CD4-positive, alpha-beta memory T cell (primary cell): ENCODE results near the gene ZNF282. TPM values are rescaled to one million over a fixed set of nuclear protein-coding genes. Genes with fewer than 3 reads are reported as not detected.

Experiments used
- CTCF ChIA-PET: fragments of 350-600 bp; sonication (Branson Sonifier 250); formaldehyde crosslinking; loops from one replicate; lab custom pipeline; 2021; ENCODE audit warnings: inconsistent platforms; ENCODE audit not compliant: partially characterized antibody; lab: Charles Lee
- POLR2A ChIA-PET: fragments of 350-600 bp; sonication (Branson Sonifier 250); formaldehyde crosslinking; loops from one replicate; lab custom pipeline; 2021; ENCODE audit not compliant: partially characterized antibody; lab: Charles Lee
- DNase-seq, 5 donors: peaks; one replicate each; pipeline versions ENCODE4 v3.0.0 to v3.0.0-alpha.2; 2020 to 2022; ENCODE audit warnings: mixed read lengths in 1 of 5
- H3K27ac ChIP-seq: one replicate; pipeline ENCODE4 v1.7.0; 2013; ENCODE audit warnings: low read depth, low read length
- H3K27me3 ChIP-seq: 2 replicates; pipeline ENCODE4 v1.7.0; 2013; ENCODE audit warnings: mild to moderate bottlenecking, low read length, moderate library complexity; ENCODE audit not compliant: insufficient read depth
- H3K36me3 ChIP-seq: 2 replicates; pipeline ENCODE4 v1.7.0; 2013; ENCODE audit warnings: mild to moderate bottlenecking, low read length, moderate library complexity; ENCODE audit not compliant: insufficient read depth
- H3K4me1 ChIP-seq: 2 replicates; pipeline ENCODE4 v1.7.0; 2013; ENCODE audit warnings: mild to moderate bottlenecking, low read length, moderate library complexity; ENCODE audit not compliant: insufficient read depth
- H3K4me3 ChIP-seq, 2 donors: one replicate each; pipeline ENCODE4 v1.7.0; 2013; ENCODE audit warnings: low read length in 2 of 2, mild to moderate bottlenecking in 1 of 2
- H3K9me3 ChIP-seq, 2 donors: one replicate each; pipeline ENCODE4 v1.7.0; 2013; ENCODE audit warnings: low read length in 2 of 2, control low read depth in 1 of 2; ENCODE audit not compliant: control insufficient read depth in 1 of 2
- H3K27ac Mint-ChIP-seq, 7 donors: one replicate each; pipeline ENCODE4 v1.8.0; 2020 to 2021; ENCODE audit warnings: mixed read lengths in 7 of 7, mild to moderate bottlenecking in 6 of 7, inconsistent platforms in 3 of 7, moderate library complexity in 3 of 7
- H3K27me3 Mint-ChIP-seq, 2 donors: one replicate each; pipeline ENCODE4 v1.8.0; 2020 to 2021; ENCODE audit warnings: mixed read lengths in 2 of 2
- H3K36me3 Mint-ChIP-seq, 2 donors: one replicate each; pipeline ENCODE4 v1.8.0; 2020 to 2021; ENCODE audit warnings: mixed read lengths in 2 of 2, inconsistent platforms in 1 of 2, mild to moderate bottlenecking in 1 of 2
- H3K4me1 Mint-ChIP-seq, 4 donors: one replicate each; pipeline ENCODE4 v1.8.0; 2020 to 2021; ENCODE audit warnings: mixed read lengths in 4 of 4, mild to moderate bottlenecking in 1 of 4
- H3K4me3 Mint-ChIP-seq, 8 donors: one replicate each; pipeline ENCODE4 v1.8.0; 2020 to 2021; ENCODE audit warnings: mixed read lengths in 8 of 8, mild to moderate bottlenecking in 7 of 8, moderate library complexity in 6 of 8, inconsistent platforms in 3 of 8
- H3K9me3 Mint-ChIP-seq, 8 donors: one replicate each; pipeline ENCODE4 v1.8.0; 2020 to 2021; ENCODE audit warnings: mixed read lengths in 8 of 8, mild to moderate bottlenecking in 5 of 8, inconsistent platforms in 3 of 8, moderate library complexity in 1 of 8
- intact Hi-C: fragments of 100-400 bp; cut with micrococcal nuclease; formaldehyde crosslinking; loops from one replicate; pipeline ENCODE4 v1.15.1; 2023
- polyA plus RNA-seq, 2 donors: library from polyadenylated mRNA; unstranded; fragments of 300-500 nt; fragmentation: Illumina TruSeq; gene quantifications; one replicate each; pipeline ENCODE4 v1.2.3, GENCODE V29; 2021
- total RNA-seq, 2 experiments: library from RNA; stranded (reverse); gene quantifications; one replicate each; pipeline ENCODE4 v1.2.3, GENCODE V29; 2021

Gene ZNF282
- total and polyA plus RNA-seq, 4 experiments from 2014 or later = 0.13 to 20.7 (median 10.5) TPM

- H3K36me3 Mint-ChIP-seq = peaks cover 30% of the 10 kb centered on the region in 2 donors
- H3K9me3 Mint-ChIP-seq = no peaks in the 10 kb centered on the region
- CTCF ChIA-PET = interaction anchor here (1.3 kb wide), 1 partner anchor 28 kb away, joined by 8 read pairs; the partner anchor contains the start of gene ZNF425
- intact Hi-C loops = no loop called here
- peak overlapping the region in 2 of 7 donors; percentile 59 to 60 for H3K27ac Mint-ChIP-seq
- no peak overlapping the region for H3K27ac ChIP-seq
- no peak for DNase-seq
- H3K4me3 ChIP-seq = no peak overlapping the region
- H3K4me1 ChIP-seq = peaks cover 10% of the 10 kb centered on the region
- H3K9me3 ChIP-seq = no peaks in the 10 kb centered on the region
- POLR2A ChIA-PET = no interaction called here
- H3K4me3 Mint-ChIP-seq = no peak overlapping the region
- peaks cover 18 to 42% (median 21%) of the 10 kb centered on the region in 4 donors for H3K4me1 Mint-ChIP-seq
- no peaks in the 10 kb centered on the region for H3K27me3 Mint-ChIP-seq
- H3K27me3 ChIP-seq = no peaks in the 10 kb centered on the region
- peaks cover 12% of the 10 kb centered on the region for H3K36me3 ChIP-seq
Measured at GRCh38 chr7:149154056-149154455, 41.3 kb upstream of the ZNF282 start.

GRCh38 chr7:149156898-149157297, 38.4 kb upstream of the ZNF282 start:
- H3K27me3 ChIP-seq = no peaks in the 10 kb centered on the region
- peaks cover 14 to 37% (median 19%) of the 10 kb centered on the region in 4 donors for H3K4me1 Mint-ChIP-seq
- no peaks in the 10 kb centered on the region for H3K27me3 Mint-ChIP-seq
- no peaks in the 10 kb centered on the region for H3K9me3 ChIP-seq
- DNase-seq = no peak
- H3K36me3 ChIP-seq = peaks cover 12% of the 10 kb centered on the region
- no peak overlapping the region for H3K4me3 Mint-ChIP-seq
- H3K4me1 ChIP-seq = no peaks in the 10 kb centered on the region
- no peak overlapping the region for H3K27ac Mint-ChIP-seq
- ChIA-PET CTCF (interaction anchor here (0.6 kb wide), 1 partner anchor 18 kb away, joined by 3 read pairs; no protein-coding TSS in a partner anchor), POLR2A (no interaction called here)
- no peak overlapping the region for H3K27ac ChIP-seq
- H3K36me3 Mint-ChIP-seq = peaks cover 36 to 41% of the 10 kb centered on the region in 2 donors
- no peaks in the 10 kb centered on the region for H3K9me3 Mint-ChIP-seq
- no peak overlapping the region for H3K4me3 ChIP-seq
- intact Hi-C loops = no loop called here

GRCh38 chr7:149161241-149161848, 34.0 kb upstream of the ZNF282 start:
- ChIA-PET POLR2A (no interaction called here), CTCF (interaction anchor here (0.6 to 1.0 kb wide), 2 partner anchors 15 to 57 kb away, joined by 3 to 4 read pairs; partner anchors contain the start of gene ZNF398)
- Mint-ChIP-seq H3K9me3 (no peaks in the 10 kb centered on the region), H3K4me3 (no peak overlapping the region), H3K36me3 (peaks cover 38 to 43% of the 10 kb centered on the region in 2 donors), H3K27ac (peak overlapping the region in 5 of 7 donors; percentile 9 to 82 (median 64)), H3K4me1 (peaks cover 8 to 17% (median 12%) of the 10 kb centered on the region in 4 donors), H3K27me3 (no peaks in the 10 kb centered on the region)
- no peak for DNase-seq
- no peaks in the 10 kb centered on the region for H3K27me3 ChIP-seq
- no peak overlapping the region for H3K4me3 ChIP-seq
- H3K9me3 ChIP-seq = no peaks in the 10 kb centered on the region
- no peaks in the 10 kb centered on the region for H3K4me1 ChIP-seq
- peaks cover under 1% of the 10 kb centered on the region for H3K36me3 ChIP-seq
- H3K27ac ChIP-seq = no peak overlapping the region
- intact Hi-C loops = no loop called here

GRCh38 chr7:149166142-149166541, 29.2 kb upstream of the ZNF282 start:
- Histone ChIP-seq H3K36me3 (peaks cover 20% of the 10 kb centered on the region), H3K9me3 (no peaks in the 10 kb centered on the region), H3K4me1 (no peaks in the 10 kb centered on the region), H3K27ac (no peak overlapping the region), H3K27me3 (no peaks in the 10 kb centered on the region), H3K4me3 (no peak overlapping the region)
- DNase-seq = no peak
- Mint-ChIP-seq H3K36me3 (peaks cover 35 to 58% of the 10 kb centered on the region in 2 donors), H3K4me1 (peaks cover 0 to 4% (median 1%) of the 10 kb centered on the region in 4 donors), H3K9me3 (no peaks in the 10 kb centered on the region), H3K4me3 (no peak overlapping the region), H3K27ac (peak overlapping the region in 1 of 7 donors; percentile 19), H3K27me3 (no peaks in the 10 kb centered on the region)
- CTCF ChIA-PET = interaction anchor here (1.0 kb wide), 1 partner anchor 77 kb away, joined by 3 read pairs; no protein-coding TSS in a partner anchor
- intact Hi-C loops = no loop called here
- POLR2A ChIA-PET = no interaction called here

GRCh38 chr7:149166630-149167352, 28.6 kb upstream of the ZNF282 start:
- Histone ChIP-seq H3K4me3 (no peak overlapping the region), H3K9me3 (no peaks in the 10 kb centered on the region), H3K27me3 (no peaks in the 10 kb centered on the region), H3K36me3 (peaks cover 20% of the 10 kb centered on the region), H3K27ac (no peak overlapping the region), H3K4me1 (no peaks in the 10 kb centered on the region)
- Mint-ChIP-seq H3K4me3 (no peak overlapping the region), H3K4me1 (peaks cover 0 to 3% (median 0%) of the 10 kb centered on the region in 4 donors), H3K27ac (peak overlapping the region in 1 of 7 donors; percentile 18), H3K36me3 (peaks cover 31 to 54% of the 10 kb centered on the region in 2 donors), H3K9me3 (no peaks in the 10 kb centered on the region), H3K27me3 (no peaks in the 10 kb centered on the region)
- POLR2A ChIA-PET = no interaction called here
- intact Hi-C loops = no loop called here
- CTCF ChIA-PET = interaction anchor here (1.0 kb wide), 2 partner anchors 29 to 78 kb away, joined by 3 read pairs; partner anchors contain the start of gene ZNF282
- DNase-seq = no peak

- ChIA-PET CTCF (no interaction called here), POLR2A (no interaction called here)
- Histone ChIP-seq H3K27me3 (no peaks in the 10 kb centered on the region), H3K9me3 (no peaks in the 10 kb centered on the region), H3K27ac (no peak overlapping the region), H3K4me1 (no peaks in the 10 kb centered on the region), H3K4me3 (no peak overlapping the region), H3K36me3 (peaks cover 26% of the 10 kb centered on the region)
- DNase-seq = no peak
- Mint-ChIP-seq H3K4me1 (peaks cover 0 to 1% (median 0%) of the 10 kb centered on the region in 4 donors), H3K27me3 (no peaks in the 10 kb centered on the region), H3K36me3 (peaks cover 22 to 49% of the 10 kb centered on the region in 2 donors), H3K9me3 (no peaks in the 10 kb centered on the region), H3K27ac (no peak overlapping the region), H3K4me3 (no peak overlapping the region)
- intact Hi-C loops = no loop called here
Measured at GRCh38 chr7:149171892-149172533, 23.3 kb upstream of the ZNF282 start.

GRCh38 chr7:149172534-149172920, 22.8 kb upstream of the ZNF282 start:
- DNase-seq = no peak
- peak overlapping the region in 1 of 7 donors; percentile 1 for H3K27ac Mint-ChIP-seq
- no peaks in the 10 kb centered on the region for H3K9me3 Mint-ChIP-seq
- H3K27me3 Mint-ChIP-seq = no peaks in the 10 kb centered on the region
- H3K4me1 Mint-ChIP-seq = peaks cover 0 to 1% (median 0%) of the 10 kb centered on the region in 4 donors
- intact Hi-C loops = no loop called here
- Histone ChIP-seq H3K9me3 (no peaks in the 10 kb centered on the region), H3K27ac (no peak overlapping the region), H3K4me1 (no peaks in the 10 kb centered on the region), H3K36me3 (peaks cover 26% of the 10 kb centered on the region), H3K27me3 (no peaks in the 10 kb centered on the region), H3K4me3 (no peak overlapping the region)
- ChIA-PET POLR2A (no interaction called here), CTCF (no interaction called here)
- H3K4me3 Mint-ChIP-seq = no peak overlapping the region
- peaks cover 27 to 50% of the 10 kb centered on the region in 2 donors for H3K36me3 Mint-ChIP-seq
